SK-N-SH (cell line): ENCODE measurements around the gene HLA-B.

ENCODE experiments used
- CHD2 ChIP-seq: fragments of 150-350 bp; IDR thresholded peaks from 2 replicates; pipeline ENCODE4 v1.6.1; 2018; ENCODE audit warnings: low read length; ENCODE audit not compliant: partially characterized antibody
- CTCF ChIP-seq: fragments of 200-600 bp; sonication (generic); IDR thresholded peaks from 2 replicates; pipeline ENCODE4 v1.6.1; 2017; ENCODE audit warnings: antibody characterized with exemption, mild to moderate bottlenecking, moderate library complexity
- EP300 ChIP-seq, 2 experiments: IDR thresholded peaks; 2 replicates each; pipeline versions ENCODE4 v1.4.0 to v1.6.1; 2012; ENCODE audit warnings: borderline replicate concordance in 1 of 2, low read depth in 1 of 2, low read length in 1 of 2
- EZH2phosphoT487 ChIP-seq: fragments of 200-600 bp; sonication (generic); IDR thresholded peaks from 2 replicates; pipeline ENCODE4 v1.6.1; 2017; ENCODE audit warnings: low read depth, mixed run types, mild to moderate bottlenecking, antibody characterized with exemption, moderate library complexity, borderline replicate concordance
- FOSL2 ChIP-seq: IDR thresholded peaks from 2 replicates; pipeline ENCODE4 v1.4.0; 2012; ENCODE audit warnings: low read depth, mild to moderate bottlenecking, moderate library complexity, borderline replicate concordance
- GABPA ChIP-seq: IDR thresholded peaks from 2 replicates; pipeline ENCODE4 v1.4.0; 2012; ENCODE audit warnings: low read depth, mild to moderate bottlenecking
- JUND ChIP-seq: IDR thresholded peaks from 2 replicates; pipeline ENCODE4 v1.4.0; 2012
- MAX ChIP-seq: IDR thresholded peaks from 2 replicates; pipeline ENCODE4 v1.4.0; 2012; ENCODE audit warnings: low read depth
- NRF1 ChIP-seq: IDR thresholded peaks from 2 replicates; pipeline ENCODE4 v1.6.1; 2012; ENCODE audit warnings: low read depth, mild to moderate bottlenecking, low read length
- REST ChIP-seq: IDR thresholded peaks from 2 replicates; pipeline ENCODE4 v1.6.1; 2012; ENCODE audit warnings: mild to moderate bottlenecking, low read depth, low read length, moderate library complexity
- SIN3A ChIP-seq: IDR thresholded peaks from 2 replicates; pipeline ENCODE4 v1.6.1; 2012; ENCODE audit warnings: low read depth, mild to moderate bottlenecking, low read length, moderate library complexity, borderline replicate concordance
- SMC3 ChIP-seq: IDR thresholded peaks from 2 replicates; pipeline ENCODE4 v1.6.1; 2012; ENCODE audit warnings: low read depth, low read length, improper control_type of control experiment
- USF1 ChIP-seq: IDR thresholded peaks from 2 replicates; pipeline ENCODE4 v1.4.0; 2012; ENCODE audit warnings: low read depth, borderline replicate concordance
- YY1 ChIP-seq: IDR thresholded peaks from 2 replicates; pipeline ENCODE4 v1.4.0; 2012; ENCODE audit warnings: low read depth, mild to moderate bottlenecking

GRCh38 chr6:31350196-31351032, 6.6 kb downstream of the HLA-B start:
- TF ChIP-seq EP300 (IDR thresholded peaks at IDR 0.05; ENCODE audit: borderline replicate concordance in 1 of 2, low read depth in 1 of 2, low read length in 1 of 2) (no peak), CTCF (no peak), SMC3 (no peak), USF1 (no peak), CHD2 (no peak), EZH2phosphoT487 (no peak), FOSL2 (no peak), YY1 (no peak), MAX (no peak), SIN3A (no peak), JUND (no peak), REST (no peak), NRF1 (no peak), GABPA (no peak)
